Kidney (tissue), 22 donors: ENCODE measurements around the gene LRRC72. TPM values are rescaled to one million over a fixed set of nuclear protein-coding genes. Genes with fewer than 3 reads are reported as not detected.

Experiments
- DNase-seq, 5 donors: peaks; one replicate each; pipeline ENCODE4 v3.0.0-alpha.2; 2013 to 2020
- FAIRE-seq: peaks from 2 replicates; lab custom pipeline; 2012; peaks lifted over from hg19 to GRCh38; lab: Jason Lieb, UNC
- H3K27ac ChIP-seq, 2 donors: one replicate each; pipeline ENCODE4 v1.7.0; 2013; ENCODE audit warnings: low read depth in 2 of 2, low read length in 2 of 2, inconsistent platforms in 1 of 2
- H3K27me3 ChIP-seq: one replicate; pipeline ENCODE4 v1.7.1; 2013; ENCODE audit warnings: low read length, inconsistent platforms; ENCODE audit not compliant: control insufficient read depth, insufficient read depth
- H3K36me3 ChIP-seq, 3 donors: one replicate each; pipeline versions ENCODE4 v1.7.0 to v1.7.1; 2013; ENCODE audit warnings: low read length in 3 of 3, control low read depth in 1 of 3, inconsistent platforms in 1 of 3; ENCODE audit not compliant: insufficient read depth in 3 of 3, control insufficient read depth in 2 of 3
- H3K4me1 ChIP-seq, 3 donors: one replicate each; pipeline versions ENCODE4 v1.7.0 to v1.7.1; 2013; ENCODE audit warnings: low read length in 3 of 3, inconsistent platforms in 1 of 3, low read depth in 1 of 3; ENCODE audit not compliant: control insufficient read depth in 2 of 3, insufficient read depth in 2 of 3
- H3K4me3 ChIP-seq, 3 donors: one replicate each; pipeline versions ENCODE4 v1.7.0 to v1.8.1; 2013; ENCODE audit warnings: low read length in 3 of 3, control low read depth in 1 of 3, inconsistent platforms in 1 of 3
- H3K9ac ChIP-seq, 3 donors: one replicate each; pipeline versions ENCODE4 v1.7.0 to v1.7.1; 2013; ENCODE audit warnings: low read length in 3 of 3, control low read depth in 1 of 3, inconsistent platforms in 1 of 3
- H3K9me3 ChIP-seq, 3 donors: one replicate each; pipeline versions ENCODE4 v1.7.0 to v1.7.1; 2013; ENCODE audit warnings: low read length in 3 of 3, control low read depth in 1 of 3, inconsistent platforms in 1 of 3; ENCODE audit not compliant: control insufficient read depth in 2 of 3, insufficient read depth in 1 of 3
- intact Hi-C: fragments of 100-400 bp; cut with DNase I; formaldehyde crosslinking; loops from one replicate; pipeline ENCODE4 v1.11.1; 2022
- long read RNA-seq, 10 donors: library from polyadenylated mRNA in 1 of 10; unstranded in 1 of 10; transcript quantifications; one replicate each; pipeline ENCODE4 v2.0.0 and lab custom pipeline, GENCODE V29; 2021 to 2026
- polyA plus RNA-seq: library from polyadenylated mRNA; stranded (reverse); fragments of 350-450 nt; fragmentation: Illumina TruSeq; extraction: RNeasy Lipid Tissue Mini Kit (QIAGEN cat#74804); gene quantifications from one replicate; pipeline ENCODE4 v1.2.3, GENCODE V29; 2014; ENCODE audit warnings: low read depth, low replicate concordance; ENCODE audit not compliant: insufficient read depth
- total RNA-seq: library from RNA; stranded (reverse); fragmentation: NEBNext Ultra II Directional; extraction: Animal tissue kit (Norgen Biotek cat#: 25700); gene quantifications from one replicate; pipeline ENCODE4 v1.2.1, GENCODE V29; 2021
- TF ChIP-seq, protein P1 (sequence below): IDR thresholded peaks from 3 replicates; pipeline ENCODE4 v1.5.1; 2012; ENCODE audit warnings: mild to moderate bottlenecking, moderate library complexity, borderline replicate concordance; ENCODE audit not compliant: insufficient read depth; ENCODE audit errors: extremely low read depth
- donor health status: control.
- donor health status: control.
- donor health status: control.
- donor health status: control.
- donor health status: control.
- donor health status: DM: yes; HTN: yes; CAD: no.
- donor health status: Normal renal cell carcinoma (clear cell type).

LRRC72 gene
- total RNA-seq (not detected), polyA plus RNA-seq (not detected)
- long read RNA-seq, donor 1, result 0 reads
- long read RNA-seq, donor 2, result 0 reads
- long read RNA-seq, donor 3, result 0 reads
- long read RNA-seq, donor 4, result 0 reads
- long read RNA-seq, donor 5, result 0 reads
- long read RNA-seq, donor 6, result 0 reads
- long read RNA-seq, donor 7, result 0 reads
- long read RNA-seq, donor 8, result 0 reads
- long read RNA-seq, donor 9, result 0 reads
- long read RNA-seq, donor 10, result 0 reads

DNA sequence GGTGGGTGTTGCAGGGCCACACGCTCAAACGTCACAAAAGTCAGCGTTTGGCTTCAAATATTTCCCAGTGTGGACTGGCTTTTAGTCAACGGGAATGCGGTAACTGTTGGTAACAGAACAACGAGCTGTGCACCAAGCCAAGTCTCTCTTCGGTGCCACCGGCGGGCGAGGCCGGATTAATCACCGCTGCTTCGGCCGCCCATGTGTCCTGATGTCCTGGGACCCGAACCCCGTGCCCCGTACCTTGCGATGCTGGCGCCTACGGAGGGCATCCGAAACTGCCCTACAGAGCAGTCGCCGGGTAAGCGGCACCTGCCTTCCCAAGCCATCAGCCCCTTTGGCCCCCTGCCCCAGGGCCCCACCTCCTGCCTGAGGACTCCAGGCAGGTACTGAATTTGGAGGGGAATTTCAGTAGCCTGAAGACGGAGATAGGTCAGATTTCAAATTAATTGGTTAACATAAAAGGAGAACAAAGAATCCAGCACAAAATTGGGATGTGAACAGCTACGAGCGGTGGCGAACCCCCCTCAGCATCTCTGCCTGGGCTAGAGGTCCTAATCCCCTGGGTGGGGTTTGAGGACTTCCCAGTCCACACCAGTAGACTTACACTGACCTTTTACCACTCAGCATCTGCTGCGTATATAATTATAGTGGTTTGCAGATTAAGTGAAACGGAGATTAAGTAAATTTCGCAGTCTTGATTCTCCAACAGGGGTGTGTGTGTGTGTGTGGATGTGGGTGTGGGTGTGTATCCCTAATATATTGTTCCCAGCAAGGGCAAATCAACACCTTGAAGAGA is at the start of gene LRRC72:
TSS of gene LRRC72 (plus strand) at position 84 of the 799 bp plus-strand sequence. CDS start at position 212, 128 bp downstream.
- DNase-seq, result no peak
- Histone ChIP-seq H3K9me3 (no peaks in the 10 kb centered on the region), H3K9ac (no peak within 1 kb of the TSS), H3K36me3 (no peaks in the 10 kb centered on the region), H3K4me3 (no peak within 1 kb of the TSS), H3K27me3 (no peaks in the 10 kb centered on the region), H3K4me1 (no peaks in the 10 kb centered on the region), H3K27ac (no peak within 1 kb of the TSS)
- no peak for FAIRE-seq
- TF ChIP-seq, protein P1, sequence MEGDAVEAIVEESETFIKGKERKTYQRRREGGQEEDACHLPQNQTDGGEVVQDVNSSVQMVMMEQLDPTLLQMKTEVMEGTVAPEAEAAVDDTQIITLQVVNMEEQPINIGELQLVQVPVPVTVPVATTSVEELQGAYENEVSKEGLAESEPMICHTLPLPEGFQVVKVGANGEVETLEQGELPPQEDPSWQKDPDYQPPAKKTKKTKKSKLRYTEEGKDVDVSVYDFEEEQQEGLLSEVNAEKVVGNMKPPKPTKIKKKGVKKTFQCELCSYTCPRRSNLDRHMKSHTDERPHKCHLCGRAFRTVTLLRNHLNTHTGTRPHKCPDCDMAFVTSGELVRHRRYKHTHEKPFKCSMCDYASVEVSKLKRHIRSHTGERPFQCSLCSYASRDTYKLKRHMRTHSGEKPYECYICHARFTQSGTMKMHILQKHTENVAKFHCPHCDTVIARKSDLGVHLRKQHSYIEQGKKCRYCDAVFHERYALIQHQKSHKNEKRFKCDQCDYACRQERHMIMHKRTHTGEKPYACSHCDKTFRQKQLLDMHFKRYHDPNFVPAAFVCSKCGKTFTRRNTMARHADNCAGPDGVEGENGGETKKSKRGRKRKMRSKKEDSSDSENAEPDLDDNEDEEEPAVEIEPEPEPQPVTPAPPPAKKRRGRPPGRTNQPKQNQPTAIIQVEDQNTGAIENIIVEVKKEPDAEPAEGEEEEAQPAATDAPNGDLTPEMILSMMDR, result no peak
- intact Hi-C loops, result no loop called here

DNA sequence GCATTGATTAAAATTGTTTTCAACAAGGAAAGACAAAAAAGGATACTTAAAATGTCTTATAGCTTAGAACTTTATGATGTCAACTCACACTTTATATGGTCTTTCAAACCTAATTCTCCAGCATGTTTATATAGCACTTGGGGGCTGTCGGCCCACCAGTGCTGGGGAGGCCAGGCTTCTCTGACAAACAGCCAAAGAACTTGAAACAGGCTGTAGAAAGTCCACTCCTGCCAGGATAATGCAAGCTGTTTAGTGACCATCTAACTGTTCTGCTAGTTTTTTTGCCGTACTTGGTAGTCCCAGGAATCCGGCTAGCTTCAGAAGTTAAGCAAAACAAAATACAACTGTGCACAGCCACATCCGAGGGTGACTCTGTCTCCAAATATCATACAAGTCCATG is 47.5 kb upstream of the LRRC72 start:
- intact Hi-C loops, result no loop called here
- Histone ChIP-seq H3K27me3 (no peaks in the 10 kb centered on the region), H3K9ac (no peak overlapping the region), H3K4me3 (no peak overlapping the region), H3K36me3 (no peaks in the 10 kb centered on the region), H3K27ac (no peak overlapping the region), H3K9me3 (no peaks in the 10 kb centered on the region), H3K4me1 (no peaks in the 10 kb centered on the region)
- DNase-seq, result no peak
- TF ChIP-seq, protein P1, result no peak
- no peak for FAIRE-seq

DNA sequence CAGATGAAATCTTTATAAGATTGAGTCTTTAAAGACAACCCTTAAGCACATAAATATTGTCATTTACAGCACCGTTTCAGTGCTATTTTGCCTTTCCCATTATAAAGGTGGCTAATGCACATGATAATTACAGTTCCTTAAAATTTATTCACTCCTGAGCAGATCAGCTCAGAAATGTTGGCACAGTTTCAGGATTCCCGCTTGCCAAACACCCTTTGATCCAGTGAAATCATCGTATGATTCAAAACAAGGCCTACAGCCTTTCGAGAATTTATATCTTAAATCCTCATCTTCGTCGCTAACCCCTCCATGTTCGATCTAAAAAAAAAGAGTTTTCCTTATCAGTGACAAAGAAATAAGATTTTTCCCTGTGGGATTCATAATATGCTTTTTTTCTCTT is 47.0 kb upstream of the LRRC72 start:
- FAIRE-seq, result no peak
- no peak for DNase-seq

More for the DNA sequence above, 47.0 kb upstream of the LRRC72 start:
- Histone ChIP-seq H3K36me3 (no peaks in the 10 kb centered on the region), H3K4me1 (no peaks in the 10 kb centered on the region), H3K27me3 (no peaks in the 10 kb centered on the region), H3K9ac (no peak overlapping the region), H3K27ac (peak overlapping the region in 1 of 2 donors; percentile 7), H3K9me3 (no peaks in the 10 kb centered on the region), H3K4me3 (no peak overlapping the region)
- TF ChIP-seq, protein P1, result no peak
- intact Hi-C loops, result no loop called here
